Measurements from ENCODE around the gene DPP4.
A peak's percentile ranks its signal among the peaks of the same experiment; 100 is the strongest.

DPP4 gene

GRCh38 chr2:162113088-162113775, 39.2 kb upstream of the DPP4 start:
- no peak overlapping the region for H3K4me3 ChIP-seq (ENCODE audit: low read length)
- no peak for TF ChIP-seq CTCF (conservative IDR thresholded peaks at IDR 0.05; ENCODE audit: low read depth, low read length)
- DNase-seq (ENCODE audit: low read depth): no peak

- H3K4me3 ChIP-seq (ENCODE audit: low read length): no peak overlapping the region
- DNase-seq (ENCODE audit: low read depth): no peak
- no peak for TF ChIP-seq CTCF (conservative IDR thresholded peaks at IDR 0.05; ENCODE audit: low read depth, low read length)
These were observed 38.2 kb upstream of the DPP4 start for GRCh38 chr2:162111958-162112850.

GRCh38 chr2:162107361-162107901, 33.4 kb upstream of the DPP4 start:
- no peak overlapping the region for H3K4me3 ChIP-seq (ENCODE audit: low read length)
- TF ChIP-seq CTCF (conservative IDR thresholded peaks at IDR 0.05; ENCODE audit: low read depth, low read length): no peak
- DNase-seq (ENCODE audit: low read depth): no peak

- no peak for DNase-seq (ENCODE audit: low read depth)
- no peak for TF ChIP-seq CTCF (conservative IDR thresholded peaks at IDR 0.05; ENCODE audit: low read depth, low read length)
- no peak overlapping the region for H3K4me3 ChIP-seq (ENCODE audit: low read length)
These were observed 32.7 kb upstream of the DPP4 start for GRCh38 chr2:162106746-162107145.

GRCh38 chr2:162106146-162106551, 32.1 kb upstream of the DPP4 start:
- no peak for TF ChIP-seq CTCF (conservative IDR thresholded peaks at IDR 0.05; ENCODE audit: low read depth, low read length)
- no peak overlapping the region for H3K4me3 ChIP-seq (ENCODE audit: low read length)
- peak; percentile 44 for DNase-seq (ENCODE audit: low read depth)

- DNase-seq (ENCODE audit: low read depth): no peak
- H3K4me3 ChIP-seq (ENCODE audit: low read length): no peak overlapping the region
- TF ChIP-seq CTCF (conservative IDR thresholded peaks at IDR 0.05; ENCODE audit: low read depth, low read length): no peak
These were observed 29.5 kb upstream of the DPP4 start for GRCh38 chr2:162103443-162104009.

Measured in retinal pigment epithelial cell (primary cell).